ENCODE results near the gene PCDHGB4.

DNA sequence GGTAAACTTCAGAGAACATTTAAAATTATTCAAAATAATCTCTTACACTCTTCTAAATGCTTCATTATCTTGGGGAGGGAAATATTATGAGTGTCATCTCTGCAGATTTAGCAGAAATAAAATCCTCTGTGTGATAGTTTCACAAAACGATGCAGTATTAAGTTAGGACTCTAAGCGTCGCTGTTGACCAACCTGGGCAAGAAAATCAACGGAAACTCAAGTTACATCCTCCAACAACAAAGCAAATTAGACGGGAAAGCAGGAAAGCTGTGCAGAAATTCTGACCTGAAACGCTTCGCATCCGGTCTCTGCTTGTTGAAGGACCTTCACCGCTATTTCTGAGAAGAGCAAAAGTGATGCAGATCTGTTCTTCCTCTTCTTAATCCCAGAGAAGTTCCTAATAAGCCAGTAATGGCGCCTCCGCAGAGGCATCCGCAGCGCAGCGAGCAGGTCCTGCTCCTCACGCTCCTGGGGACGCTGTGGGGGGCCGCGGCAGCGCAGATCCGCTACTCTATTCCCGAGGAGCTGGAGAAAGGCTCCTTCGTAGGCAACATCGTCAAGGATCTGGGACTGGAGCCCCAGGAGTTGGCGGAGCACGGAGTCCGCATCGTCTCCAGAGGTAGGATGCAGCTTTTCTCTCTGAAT is 13.7 kb upstream of the PCDHGB4 start, which contains the start of gene PCDHGA6:
- TF ChIP-seq EZH2phosphoT487 (IDR thresholded peaks at IDR 0.05; ENCODE audit: low read length) (no peak), EZH2 (optimal IDR thresholded peaks at IDR 0.05; ENCODE audit: low read depth, low read length) (no peak)
- TF ChIP-seq, protein P1, sequence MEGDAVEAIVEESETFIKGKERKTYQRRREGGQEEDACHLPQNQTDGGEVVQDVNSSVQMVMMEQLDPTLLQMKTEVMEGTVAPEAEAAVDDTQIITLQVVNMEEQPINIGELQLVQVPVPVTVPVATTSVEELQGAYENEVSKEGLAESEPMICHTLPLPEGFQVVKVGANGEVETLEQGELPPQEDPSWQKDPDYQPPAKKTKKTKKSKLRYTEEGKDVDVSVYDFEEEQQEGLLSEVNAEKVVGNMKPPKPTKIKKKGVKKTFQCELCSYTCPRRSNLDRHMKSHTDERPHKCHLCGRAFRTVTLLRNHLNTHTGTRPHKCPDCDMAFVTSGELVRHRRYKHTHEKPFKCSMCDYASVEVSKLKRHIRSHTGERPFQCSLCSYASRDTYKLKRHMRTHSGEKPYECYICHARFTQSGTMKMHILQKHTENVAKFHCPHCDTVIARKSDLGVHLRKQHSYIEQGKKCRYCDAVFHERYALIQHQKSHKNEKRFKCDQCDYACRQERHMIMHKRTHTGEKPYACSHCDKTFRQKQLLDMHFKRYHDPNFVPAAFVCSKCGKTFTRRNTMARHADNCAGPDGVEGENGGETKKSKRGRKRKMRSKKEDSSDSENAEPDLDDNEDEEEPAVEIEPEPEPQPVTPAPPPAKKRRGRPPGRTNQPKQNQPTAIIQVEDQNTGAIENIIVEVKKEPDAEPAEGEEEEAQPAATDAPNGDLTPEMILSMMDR (IDR thresholded peaks at IDR 0.05; ENCODE audit: low read length), result peak; percentile 68
